Stimulated activated CD4-positive, alpha-beta T cell treated with anti-CD3 and anti-CD28 coated beads, Interleukin-1b, Interleukin-23, amount 100 ng/mL, for 48 hours (primary cell): Measurements from ENCODE around the gene NAA15.
"Not testable (repeated sequence)": the region's sequence is repeated elsewhere in the genome, so short reads cannot be mapped to it uniquely, and the experiment has no call there.

Source experiments
- DNase-seq: peaks from one replicate; pipeline ENCODE4 v3.0.0-alpha.2; 2020

Gene NAA15

GRCh38 chr4:139299536-139299935 lies 1.8 kb upstream of the NAA15 start:
- no peak for DNase-seq

- DNase-seq: peak; percentile 22
These were observed 733 bp upstream of the NAA15 start for GRCh38 chr4:139300431-139301112.

- peak; percentile 69 for DNase-seq
These were observed 711 bp downstream of the NAA15 start, which contains the start of gene NDUFC1 for GRCh38 chr4:139301821-139302611. NDUFC1 (minus strand) TSS chr4:139302477; CDS start chr4:139295798, 6,679 bp downstream.

- no peak for DNase-seq
These were observed 3.6 kb downstream of the NAA15 start for GRCh38 chr4:139304920-139305319.

GRCh38 chr4:139311909-139312308 lies 10.6 kb downstream of the NAA15 start:
- no peak for DNase-seq

- DNase-seq: no peak
These were observed 11.4 kb downstream of the NAA15 start for GRCh38 chr4:139312552-139313332.

- not testable (repeated sequence) for DNase-seq
These were observed 12.1 kb downstream of the NAA15 start for GRCh38 chr4:139313414-139313813.

GRCh38 chr4:139314047-139314800 lies 12.9 kb downstream of the NAA15 start:
- DNase-seq: no peak

- no peak for DNase-seq
These were observed 13.9 kb downstream of the NAA15 start for GRCh38 chr4:139315221-139315675.

GRCh38 chr4:139316733-139317132 lies 15.4 kb downstream of the NAA15 start:
- DNase-seq: no peak

- no peak for DNase-seq
These were observed 16.3 kb downstream of the NAA15 start for GRCh38 chr4:139317635-139318034.

- DNase-seq: no peak
These were observed 18.3 kb downstream of the NAA15 start for GRCh38 chr4:139319571-139319970.

- not testable (repeated sequence) for DNase-seq
These were observed 20.8 kb downstream of the NAA15 start for GRCh38 chr4:139322070-139322469.

GRCh38 chr4:139322541-139322940 lies 21.2 kb downstream of the NAA15 start:
- not testable (repeated sequence) for DNase-seq

- no peak for DNase-seq
These were observed 23.3 kb downstream of the NAA15 start for GRCh38 chr4:139324620-139325019.

- DNase-seq: no peak
These were observed 28.4 kb downstream of the NAA15 start for GRCh38 chr4:139329665-139330200.

GRCh38 chr4:139330283-139330682 lies 29.0 kb downstream of the NAA15 start:
- no peak for DNase-seq

GRCh38 chr4:139331185-139331584 lies 29.9 kb downstream of the NAA15 start:
- no peak for DNase-seq

- DNase-seq: no peak
These were observed 31.7 kb downstream of the NAA15 start for GRCh38 chr4:139333046-139333445.

- no peak for DNase-seq
These were observed 36.3 kb downstream of the NAA15 start for GRCh38 chr4:139337612-139338011.

GRCh38 chr4:139361301-139361700 lies 60.0 kb downstream of the NAA15 start:
- DNase-seq: no peak

- no peak for DNase-seq
These were observed 66.3 kb downstream of the NAA15 start for GRCh38 chr4:139367421-139368090.
